Measurements from ENCODE around the gene METTL8.
"Not testable (repeated sequence)": the region's sequence is repeated elsewhere in the genome, so short reads cannot be mapped to it uniquely, and the experiment has no call there.

The METTL8 gene

DNA sequence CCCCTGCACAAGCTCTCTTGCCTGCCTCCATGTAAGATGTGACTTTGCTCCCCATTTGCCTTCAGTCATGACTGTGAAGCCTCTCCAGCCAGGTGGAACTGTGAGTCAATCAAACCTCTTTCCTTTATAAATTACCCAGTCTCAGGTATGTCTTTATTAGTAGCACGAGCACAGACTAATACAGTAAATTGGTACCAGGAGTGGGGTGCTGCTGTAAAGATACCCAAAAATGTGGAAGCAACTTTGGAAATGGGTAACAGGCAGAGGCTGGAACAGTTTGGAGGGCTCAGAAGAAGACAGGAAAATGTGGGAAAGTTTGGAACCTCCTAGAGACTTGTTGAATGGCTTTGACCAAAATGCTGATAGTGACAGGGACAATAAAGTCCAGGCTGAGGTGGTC lies 122.2 kb downstream of the METTL8 start:
- DNase-seq (ENCODE audit: low read depth in 2 of 2): not testable (repeated sequence)

DNA sequence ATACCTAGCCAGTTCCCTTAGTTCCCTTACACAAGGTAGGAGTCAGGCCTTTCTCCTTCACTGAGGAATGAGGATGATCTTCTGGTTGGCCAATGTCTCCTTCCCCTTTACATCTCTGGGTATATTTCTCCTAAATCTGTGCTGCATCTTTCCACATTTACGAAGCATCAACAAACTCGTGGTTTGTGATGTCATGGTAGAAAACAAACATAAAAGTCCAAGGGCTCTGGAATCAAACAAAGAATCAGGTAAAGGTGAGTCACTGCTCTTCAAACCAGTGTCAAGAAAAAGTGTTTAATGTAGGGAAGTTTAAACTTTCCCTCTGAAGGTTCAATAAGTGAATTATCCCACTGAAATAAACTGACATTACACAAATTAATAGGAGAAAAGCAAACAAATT lies 122.9 kb downstream of the METTL8 start:
- DNase-seq (ENCODE audit: low read depth in 2 of 2): no peak

DNA sequence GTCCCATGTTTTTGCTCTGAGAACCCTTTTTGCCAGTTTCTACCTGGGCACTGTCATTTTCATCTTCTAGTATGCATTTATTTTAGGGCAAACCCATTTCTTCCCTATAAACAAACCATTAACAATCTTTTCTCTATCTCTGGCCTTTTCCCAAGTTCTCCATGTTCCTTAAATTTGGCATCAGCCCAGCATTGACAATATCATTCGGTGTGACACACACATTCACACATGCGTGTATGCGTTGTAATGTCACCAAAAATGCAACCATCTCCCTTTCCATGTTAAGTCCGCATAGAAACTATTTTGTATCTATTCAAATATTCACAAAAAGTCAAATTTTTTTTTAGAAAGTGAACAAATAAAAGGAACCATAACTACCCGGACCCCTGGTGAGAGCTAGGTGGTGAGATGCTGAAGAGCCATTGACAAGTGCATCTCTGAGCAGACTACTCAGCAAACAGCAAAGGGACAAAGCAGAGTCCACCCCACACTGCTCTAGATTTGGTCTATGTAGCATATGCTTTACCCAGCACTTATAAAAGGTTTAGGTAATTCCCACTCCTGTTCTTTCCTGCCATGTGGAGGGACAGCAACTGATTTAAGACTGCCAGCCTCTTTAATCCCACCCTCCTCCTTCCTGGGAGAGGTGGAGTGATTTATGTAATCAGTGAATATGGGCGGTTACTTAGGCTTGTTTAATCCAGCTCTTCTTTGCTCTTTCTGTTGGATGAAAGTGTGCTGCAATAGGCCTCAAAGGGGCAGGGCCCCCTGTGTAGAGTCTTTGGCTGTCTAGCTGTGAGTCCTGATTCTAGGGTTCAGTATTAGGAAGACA lies 124.1 kb downstream of the METTL8 start:
- DNase-seq (ENCODE audit: low read depth in 2 of 2): no peak

DNA sequence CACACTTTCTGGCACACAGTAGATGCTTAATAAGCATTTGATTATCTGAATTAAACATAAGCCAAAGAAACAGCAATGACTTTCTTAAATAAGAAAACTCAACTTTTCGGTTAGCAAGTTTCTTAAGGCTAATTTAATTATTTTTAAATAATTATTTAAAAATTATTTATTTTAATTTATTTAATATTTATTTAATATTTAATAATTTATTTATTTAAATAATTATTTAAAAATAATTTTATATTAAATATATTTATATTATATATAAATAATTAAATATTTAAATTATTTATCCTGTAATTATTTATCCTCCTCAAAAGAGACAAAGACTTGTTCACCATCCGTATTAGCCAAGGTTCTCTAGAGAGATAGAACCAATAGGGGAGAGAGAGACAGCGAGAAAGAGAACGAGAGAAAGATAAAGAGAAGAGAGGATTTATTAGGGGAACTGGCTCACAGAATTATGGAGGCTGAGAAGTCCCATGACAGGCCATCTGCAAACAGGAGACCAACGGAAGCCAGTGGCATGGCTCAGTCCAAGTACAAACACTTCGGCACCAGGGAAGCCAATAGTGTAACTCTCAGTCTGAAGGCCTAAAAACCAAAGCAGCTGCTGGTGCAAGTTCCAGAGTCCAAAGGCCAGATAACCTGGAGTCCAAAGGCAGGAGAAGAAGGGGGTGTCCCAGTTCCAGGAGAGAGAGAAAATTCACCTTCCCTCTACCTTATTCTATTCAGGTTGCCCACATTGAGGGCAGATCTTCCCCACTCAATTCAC lies 125.3 kb downstream of the METTL8 start:
- no peak for DNase-seq (ENCODE audit: low read depth in 2 of 2)

DNA sequence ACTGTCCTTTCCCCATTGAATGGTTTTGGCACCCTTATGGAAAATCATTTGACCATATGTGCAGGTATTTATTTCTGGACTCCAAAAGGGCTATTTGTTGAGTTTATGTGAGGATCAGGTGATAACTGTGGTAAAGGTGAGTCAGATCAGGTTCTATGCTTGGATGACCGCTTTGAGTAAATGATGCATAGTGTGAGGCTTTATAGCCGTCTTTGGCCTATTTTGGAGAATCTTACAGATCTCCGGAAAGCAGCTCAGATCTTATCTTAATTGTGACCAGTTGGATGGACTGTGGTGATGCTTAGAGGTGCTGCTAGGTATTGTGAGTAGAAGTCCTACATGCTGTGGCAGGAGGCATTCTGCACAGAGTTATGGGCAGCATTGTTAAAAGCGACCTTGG lies 126.2 kb downstream of the METTL8 start:
- no peak for DNase-seq (ENCODE audit: low read depth in 2 of 2)

DNA sequence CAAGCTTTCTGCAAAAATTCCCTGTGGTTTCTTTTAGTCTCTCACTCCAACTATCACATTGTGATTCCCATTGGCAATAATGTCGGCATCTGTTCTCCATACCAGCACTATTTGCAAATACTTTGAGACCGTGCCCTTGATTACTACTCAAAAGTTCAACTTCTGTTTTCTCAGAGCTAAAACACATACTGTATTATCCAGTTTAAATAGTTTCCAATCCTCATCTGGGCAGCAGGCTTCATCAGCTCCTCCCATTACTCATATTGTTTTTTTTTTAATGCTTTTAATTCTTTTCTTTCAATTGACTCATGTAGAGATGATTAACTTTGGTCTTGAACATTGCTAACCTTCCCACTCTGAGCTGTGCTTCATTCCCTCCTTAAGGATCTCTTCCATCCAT lies 135.8 kb downstream of the METTL8 start:
- no peak for DNase-seq (ENCODE audit: low read depth in 2 of 2)

DNA sequence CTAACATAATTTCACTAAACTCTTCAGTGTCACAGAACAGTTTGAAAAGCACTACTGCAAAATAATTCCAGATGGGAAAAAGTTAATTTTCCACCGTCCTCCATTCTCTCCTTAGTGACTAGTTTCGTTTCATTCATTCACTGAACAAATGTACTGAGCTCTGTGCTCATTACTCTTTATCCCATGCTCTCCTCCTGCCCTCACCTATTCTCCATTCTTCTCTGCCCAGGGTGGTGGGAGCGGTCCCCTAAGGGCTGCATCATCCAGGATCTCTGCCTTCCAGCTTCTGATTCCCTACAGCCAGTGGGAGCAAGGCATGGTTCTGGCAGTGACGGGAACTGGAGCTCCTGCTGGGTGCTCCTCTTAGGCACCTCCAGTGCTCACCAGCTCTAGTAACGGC lies 139.2 kb downstream of the METTL8 start:
- DNase-seq (ENCODE audit: low read depth in 2 of 2): no peak

DNA sequence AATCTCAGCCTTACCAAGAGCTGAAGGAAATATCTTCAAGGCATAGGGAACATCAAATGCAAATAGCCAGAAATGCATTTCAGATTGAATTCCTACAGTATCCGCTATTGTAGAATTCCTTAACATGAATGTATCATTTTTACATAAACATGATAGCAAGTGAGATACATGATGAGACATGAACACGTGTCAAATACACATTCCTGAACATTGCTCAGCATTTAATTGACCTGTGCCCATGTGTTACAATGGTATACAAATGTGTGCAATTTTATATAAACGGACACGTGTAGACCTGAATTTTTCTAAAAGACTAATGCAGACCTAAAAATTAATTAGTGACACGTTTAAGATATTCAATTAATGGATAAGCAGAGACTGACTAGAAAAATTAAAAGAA lies 140.1 kb downstream of the METTL8 start:
- no peak for DNase-seq (ENCODE audit: low read depth in 2 of 2)

DNA sequence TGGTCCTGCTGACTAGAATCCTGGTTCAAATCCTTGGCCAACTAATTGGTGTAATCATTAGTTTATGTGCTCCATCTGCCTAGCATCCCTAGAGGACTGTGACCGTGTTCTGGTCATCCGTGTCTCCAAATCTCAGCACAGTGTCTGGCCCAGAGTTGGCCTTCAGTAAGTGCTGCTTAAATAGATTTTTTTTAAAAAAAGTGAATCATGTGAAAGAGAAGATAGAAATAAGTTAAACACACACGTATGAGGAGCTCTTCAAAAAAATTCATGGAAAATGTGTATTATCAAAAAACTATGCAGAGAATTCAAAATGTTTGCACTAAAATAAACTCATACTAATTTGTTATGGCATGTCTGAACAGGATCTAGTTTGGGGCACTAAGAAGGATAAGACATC lies 143.8 kb downstream of the METTL8 start:
- DNase-seq (ENCODE audit: low read depth in 2 of 2): no peak

DNA sequence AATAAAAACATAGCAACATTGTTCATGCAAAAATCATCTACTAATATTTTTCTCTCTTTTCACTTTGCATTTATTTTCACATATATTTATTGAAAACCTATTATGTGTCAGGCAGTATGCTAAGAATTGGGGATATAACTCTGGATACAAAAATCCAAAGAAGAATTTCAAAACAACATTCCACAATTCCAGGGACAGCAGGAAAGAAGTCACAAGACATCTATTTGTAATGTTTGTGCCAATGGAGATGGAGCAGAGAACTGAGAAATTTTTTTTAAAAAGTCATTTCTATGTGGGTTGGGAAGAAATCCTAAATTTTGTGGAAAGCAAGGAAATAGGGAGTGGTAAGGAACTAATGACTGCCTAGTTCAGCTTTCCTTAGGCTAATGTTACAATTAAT lies 144.5 kb downstream of the METTL8 start:
- DNase-seq (ENCODE audit: low read depth in 2 of 2): no peak

DNA sequence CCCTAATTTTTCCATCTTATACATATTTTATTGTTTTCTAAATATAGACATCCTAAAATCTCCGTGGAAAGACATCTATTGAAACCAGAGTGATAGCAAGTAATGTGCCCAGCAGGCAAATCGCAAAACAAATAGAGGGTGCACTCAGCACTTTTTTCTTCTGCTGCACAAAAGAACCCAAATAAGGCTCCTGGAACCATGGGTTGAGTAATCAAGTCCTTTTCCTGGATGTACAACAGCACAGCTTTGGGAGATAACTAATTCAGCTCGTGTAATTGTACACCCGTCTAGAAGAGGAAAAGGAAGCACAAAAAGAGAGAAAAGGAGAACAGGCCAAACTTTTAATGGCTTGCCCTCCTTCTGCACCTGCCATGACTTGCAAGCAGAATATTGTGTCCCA lies 146.2 kb downstream of the METTL8 start:
- DNase-seq (ENCODE audit: low read depth in 2 of 2): no peak

DNA sequence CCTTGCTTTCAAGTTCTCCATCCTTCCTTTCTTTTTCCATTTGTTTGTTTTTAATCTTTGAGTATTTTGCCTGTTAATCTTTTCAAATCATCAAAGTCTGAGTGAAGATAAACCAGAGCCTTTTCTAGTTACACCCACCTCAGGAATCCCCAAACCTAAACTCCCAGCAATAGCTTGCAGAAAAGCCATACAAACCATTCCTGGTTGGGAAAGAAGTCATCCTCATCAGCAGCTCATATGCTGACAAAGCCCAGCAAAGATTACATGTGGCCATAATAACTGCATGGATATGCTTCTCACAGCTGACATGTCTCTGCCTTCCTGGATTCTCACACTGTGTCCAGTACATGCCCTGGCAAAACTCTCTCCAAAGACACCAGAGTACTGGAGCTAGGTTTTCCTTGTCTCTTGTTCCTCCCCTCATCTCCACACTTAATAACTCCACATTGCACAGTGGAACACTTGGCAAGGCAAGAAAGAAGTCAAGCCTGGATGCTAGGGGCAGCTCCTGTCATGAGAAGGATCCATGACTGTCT lies 146.7 kb downstream of the METTL8 start:
- no peak for DNase-seq (ENCODE audit: low read depth in 2 of 2)

DNA sequence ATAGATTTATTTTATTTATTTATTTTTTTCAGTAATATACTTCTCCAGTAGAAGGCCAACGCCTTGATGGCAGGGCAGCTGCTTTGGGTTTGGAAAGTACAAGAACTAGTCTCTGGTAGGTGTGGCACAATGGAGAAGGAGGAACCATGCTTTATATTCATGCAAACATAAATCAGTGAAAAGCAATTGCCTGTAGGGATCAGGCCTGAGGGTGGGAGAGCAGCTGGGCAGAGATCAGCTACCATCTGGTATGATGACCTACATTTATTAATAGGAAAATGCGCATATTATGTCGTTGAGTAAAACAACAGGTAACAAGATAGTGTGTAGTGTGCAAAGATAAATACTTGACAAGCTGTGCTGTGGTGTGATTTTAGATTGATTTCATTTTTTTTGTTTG lies 152.7 kb downstream of the METTL8 start:
- no peak for DNase-seq (ENCODE audit: low read depth in 2 of 2)

DNA sequence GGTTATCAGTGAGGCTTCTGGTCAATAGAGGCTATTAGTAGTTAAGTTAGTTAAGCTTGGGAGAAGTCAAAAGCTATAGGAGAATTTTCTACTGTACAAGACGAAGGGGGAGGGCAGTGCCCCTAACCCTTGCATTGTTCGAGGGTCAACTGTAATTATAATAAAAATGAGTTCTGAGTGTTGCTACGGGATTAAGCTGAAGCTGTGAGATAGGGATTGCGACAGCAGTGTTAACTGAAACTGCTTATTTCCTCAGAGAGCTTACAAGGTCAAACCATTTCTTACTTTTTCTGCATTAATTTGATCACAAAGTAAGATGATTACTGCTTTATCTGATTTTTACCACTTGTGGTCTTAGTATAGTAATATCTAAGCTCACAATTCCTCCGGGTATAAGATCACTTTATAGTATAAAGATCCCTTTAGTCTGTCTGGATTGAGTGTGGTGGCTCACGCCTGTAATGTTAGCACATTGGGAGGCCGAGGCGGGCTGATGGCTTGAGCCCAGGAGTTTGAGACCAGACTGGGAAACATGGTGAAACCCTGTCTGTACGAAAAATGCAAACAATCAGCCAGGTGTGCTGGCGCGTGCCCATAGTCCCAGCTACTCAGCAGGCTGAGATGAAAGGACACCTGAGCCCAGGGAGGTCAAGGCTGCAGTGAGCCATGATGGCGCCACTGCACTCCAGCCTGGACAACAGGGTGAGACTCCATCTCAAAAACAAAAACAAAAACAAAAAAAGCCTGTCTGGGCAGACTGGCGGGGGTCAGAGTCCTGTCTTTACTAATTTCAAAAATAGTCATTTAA lies 153.6 kb downstream of the METTL8 start:
- no peak for DNase-seq (ENCODE audit: low read depth in 2 of 2)

DNA sequence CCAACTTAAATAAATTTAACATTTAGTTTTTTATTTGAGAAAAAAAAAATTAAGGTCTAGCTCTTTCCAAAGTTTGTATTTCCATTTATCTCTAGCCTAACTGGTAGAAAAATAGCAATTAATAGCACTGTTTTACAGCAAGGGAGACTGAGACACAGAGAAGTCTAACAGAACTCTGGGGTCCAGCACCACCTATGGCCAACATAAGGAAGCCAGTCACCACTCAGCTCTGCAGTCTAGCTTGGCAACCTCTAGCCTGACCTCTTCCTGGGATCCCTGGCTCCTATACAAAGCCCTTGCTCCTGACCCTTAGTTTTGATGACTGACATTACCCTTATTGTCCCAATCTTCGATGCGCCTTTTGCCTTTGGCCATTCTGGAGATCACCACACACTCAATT lies 159.0 kb downstream of the METTL8 start:
- no peak for DNase-seq (ENCODE audit: low read depth in 2 of 2)

DNA sequence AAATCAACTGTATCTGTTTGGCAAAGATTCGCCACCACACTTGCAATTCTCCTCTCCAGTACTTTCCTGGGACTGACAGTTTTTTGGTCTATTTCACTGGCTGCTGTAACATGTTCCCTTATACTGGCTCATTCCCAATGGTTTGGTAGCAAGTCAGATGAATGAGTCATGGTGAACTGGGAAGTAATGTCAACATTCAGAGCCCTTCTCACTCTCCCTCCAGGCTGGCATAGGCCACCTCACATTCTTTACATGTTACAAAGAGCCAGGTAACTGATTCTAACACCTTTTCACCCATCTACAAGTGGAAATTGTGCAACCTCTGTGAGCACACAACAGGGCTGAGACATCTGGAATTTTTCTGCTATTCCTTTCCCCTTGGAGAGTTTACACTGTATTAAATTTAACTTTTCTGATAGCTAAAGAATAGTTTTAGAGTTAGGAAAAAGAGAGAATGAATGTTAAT lies 161.8 kb downstream of the METTL8 start:
- DNase-seq (ENCODE audit: low read depth in 2 of 2): no peak

DNA sequence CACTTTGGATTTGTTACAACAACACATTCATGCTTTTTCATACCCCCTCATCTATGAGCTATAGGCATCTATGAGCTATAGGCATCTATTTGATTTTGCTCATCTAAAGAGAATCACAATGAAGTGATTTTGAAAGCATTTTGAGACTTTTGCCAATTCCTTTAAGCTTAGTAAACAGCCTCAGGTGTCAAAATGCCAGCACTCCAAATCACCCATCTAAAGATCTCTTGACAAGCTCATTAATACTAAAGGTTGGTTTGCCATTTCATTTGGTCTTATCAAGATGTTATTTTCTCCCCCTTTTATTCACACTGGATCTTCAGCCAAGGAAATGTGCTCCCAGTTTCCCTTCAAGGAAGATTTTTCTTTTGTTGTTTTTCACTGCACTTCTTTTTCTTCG lies 162.4 kb downstream of the METTL8 start:
- no peak for DNase-seq (ENCODE audit: low read depth in 2 of 2)

DNA sequence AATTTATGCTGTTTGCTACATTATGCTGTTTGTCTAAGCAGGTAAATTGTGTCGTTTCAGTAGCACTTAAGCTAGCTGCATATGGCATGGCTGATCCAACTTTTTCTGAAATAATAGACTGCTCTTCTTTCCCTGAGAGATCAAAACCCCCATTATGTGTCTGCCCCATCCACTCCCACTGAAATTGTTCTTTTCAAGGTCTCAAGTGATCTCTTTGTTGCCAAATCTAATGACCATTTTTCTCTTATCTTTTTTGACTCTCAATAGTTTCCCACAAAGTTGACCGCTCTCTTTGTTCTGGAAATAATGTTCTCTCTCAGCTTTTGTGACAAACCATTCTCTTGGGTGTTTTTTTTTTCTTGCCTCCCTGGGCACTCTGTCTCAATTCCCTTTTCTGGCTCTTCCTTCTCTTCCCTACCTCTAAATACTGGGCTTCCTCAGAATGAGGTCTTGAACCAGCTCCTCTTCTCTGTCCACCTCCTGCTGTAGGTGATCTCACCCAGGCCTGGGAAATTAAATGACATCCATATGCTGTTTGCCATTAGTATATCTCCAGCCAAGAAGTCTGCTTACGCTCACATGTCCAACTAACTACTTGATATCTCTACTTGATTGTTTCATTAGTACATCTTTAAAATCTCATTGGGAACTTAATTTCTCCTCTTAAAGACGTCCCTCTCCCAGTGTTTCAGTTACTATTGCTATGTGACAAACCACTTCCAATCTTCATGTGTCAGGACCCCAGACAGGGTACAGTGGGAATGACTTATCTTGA lies 165.7 kb downstream of the METTL8 start:
- no peak for DNase-seq (ENCODE audit: low read depth in 2 of 2)
